K562 (cell line): ENCODE measurements around the gene TP73. TPM values are rescaled to one million over a fixed set of nuclear protein-coding genes. Genes with fewer than 3 reads are reported as not detected.

Source experiments
- ATAC-seq: fragments of 200-7000 bp; cut with Tn5 transposase; 3 replicates; pipeline ENCODE4 v1.9.1; 2020; ENCODE audit warnings: moderate library complexity
- BruUV-seq: library from RNA; stranded (reverse); fragments of 400-500 nt; replicated peaks from 2 replicates; lab custom pipeline; 2021; lab: Mats Ljungman, UMichigan
- CTCF ChIA-PET: fragments of 300-600 bp; formaldehyde crosslinking; extraction: SDS; loops from one replicate; lab custom pipeline; 2021; ENCODE audit warnings: low intra/inter-chr PET ratio; lab: Yijun Ruan, JAX
- POLR2A ChIA-PET: fragments of 300-600, 350-650 bp; sonication (Branson Sonifier 250); formaldehyde crosslinking; extraction: SDS; loops from one replicate; lab custom pipeline; 2021; ENCODE audit warnings: antibody characterized with exemption, inconsistent platforms; lab: Yijun Ruan, JAX
- DNase-seq, 4 experiments: peaks; one replicate each; pipeline versions ENCODE4 v3.0.0 to v3.0.0-alpha.2; 2011 to 2018; ENCODE audit warnings: low spot score in 3 of 4, mixed read lengths in 3 of 4; ENCODE audit errors: extremely low read depth in 1 of 4
- FAIRE-seq: peaks from 2 replicates; lab custom pipeline; 2011; peaks lifted over from hg19 to GRCh38; lab: Jason Lieb, UNC
- H2AFZ ChIP-seq: 2 replicates; pipeline ENCODE4 v1.6.0; 2011; ENCODE audit warnings: low read depth, low read length, control low read depth, inconsistent platforms
- H3K27ac ChIP-seq: fragments of 200-600 bp; 3 replicates; pipeline ENCODE4 v1.8.0; 2011; ENCODE audit warnings: low read depth, mild to moderate bottlenecking, control low read depth, inconsistent platforms, low read length, moderate library complexity, mixed read lengths; ENCODE audit errors: extremely low read depth
- H3K27me3 ChIP-seq, 2 experiments: fragments of 300-600 bp in 1 of 2; 2 replicates in 1 of 2; 3 replicates in 1 of 2; pipeline versions ENCODE4 v1.6.0 to v1.8.0; 2011; ENCODE audit warnings: inconsistent platforms in 2 of 2, low read length in 2 of 2, mild to moderate bottlenecking in 1 of 2, mixed read lengths in 1 of 2, moderate library complexity in 1 of 2; ENCODE audit not compliant: control insufficient read depth in 2 of 2, insufficient read depth in 2 of 2
- H3K36me3 ChIP-seq: fragments of 300-600 bp; 3 replicates; pipeline ENCODE4 v1.8.0; 2011; ENCODE audit warnings: mild to moderate bottlenecking, low read length, inconsistent platforms; ENCODE audit not compliant: control insufficient read depth, insufficient read depth
- H3K4me1 ChIP-seq, 2 experiments: fragments of 200-600 bp in 1 of 2; replicated peaks in 1 of 2; 2 replicates in 1 of 2; 3 replicates in 1 of 2; pipeline versions ENCODE4 v1.5.1 to v1.8.0; 2011; ENCODE audit warnings: inconsistent platforms in 2 of 2, low read length in 2 of 2, mild to moderate bottlenecking in 1 of 2, mixed read lengths in 1 of 2, moderate library complexity in 1 of 2; ENCODE audit not compliant: control insufficient read depth in 2 of 2, insufficient read depth in 2 of 2
- H3K4me2 ChIP-seq: 2 replicates; pipeline ENCODE4 v1.6.1; 2011; ENCODE audit warnings: low read length, control low read depth, inconsistent platforms, mixed read lengths; ENCODE audit not compliant: insufficient read depth
- H3K4me3 ChIP-seq: fragments of 200-600 bp; sonication (generic), shearing (Covaris generic); 2 replicates; pipeline ENCODE4 v1.5.1; 2016; ENCODE audit warnings: control low read depth, inconsistent platforms
- H3K79me2 ChIP-seq: fragments of 200-600 bp; 3 replicates; pipeline ENCODE4 v1.8.0; 2011; ENCODE audit warnings: low read length, inconsistent platforms; ENCODE audit not compliant: control insufficient read depth, insufficient read depth
- H3K9ac ChIP-seq, 2 experiments: 2 replicates each; pipeline versions ENCODE4 v1.6.0 to v1.6.1; 2011; ENCODE audit warnings: low read depth in 2 of 2, low read length in 2 of 2, control low read depth in 1 of 2, inconsistent platforms in 1 of 2, mild to moderate bottlenecking in 1 of 2, mixed read lengths in 1 of 2; ENCODE audit not compliant: insufficient read depth in 1 of 2
- H3K9me1 ChIP-seq: one replicate; pipeline ENCODE4 v1.6.0; 2011; ENCODE audit warnings: inconsistent platforms, mild to moderate bottlenecking, low read length, moderate library complexity; ENCODE audit not compliant: control insufficient read depth, insufficient read depth
- H3K9me3 ChIP-seq: replicated peaks from 2 replicates; pipeline ENCODE4 v1.5.1; 2011; ENCODE audit warnings: low read depth, low read length, inconsistent platforms; ENCODE audit not compliant: control insufficient read depth, insufficient read depth
- H4K20me1 ChIP-seq: replicated peaks from 2 replicates; pipeline ENCODE4 v1.6.1; 2011; ENCODE audit warnings: low read length, inconsistent platforms, mixed read lengths; ENCODE audit not compliant: control insufficient read depth, insufficient read depth
- ADNP ChIP-seq: fragments of 200-800 bp; sonication (Bioruptor generic); IDR thresholded peaks from 2 replicates; pipeline ENCODE4 v1.6.1; 2016; ENCODE audit warnings: missing genetic modification characterization, missing compliant biosample characterization
- COPS2 ChIP-seq: fragments of 450-650 bp; conservative IDR thresholded peaks from 2 replicates; pipeline ENCODE4 v1.6.1; 2016; ENCODE audit warnings: mild to moderate bottlenecking, moderate library complexity
- EGR1 ChIP-seq: fragments of 450-650 bp; conservative IDR thresholded peaks from 2 replicates; pipeline ENCODE4 v1.6.1; 2017; ENCODE audit warnings: mild to moderate bottlenecking
- GTF2F1 ChIP-seq: IDR thresholded peaks from 2 replicates; pipeline ENCODE4 v1.6.1; 2011; ENCODE audit warnings: low read depth, low read length, improper control_type of control experiment
- HINFP ChIP-seq: fragments of 450-650 bp; conservative IDR thresholded peaks from 2 replicates; pipeline ENCODE4 v1.6.1; 2016; ENCODE audit warnings: missing genetic modification characterization, low read depth, mild to moderate bottlenecking, control low read depth, missing compliant biosample characterization
- ID3 ChIP-seq, 2 experiments: fragments of 250-450 bp in 1 of 2; fragments of 450-650 bp in 1 of 2; sonication (Bioruptor Pico) in 1 of 2; IDR thresholded peaks; 2 replicates each; pipeline versions ENCODE4 v1.6.1 to v1.8.0; 2016 to 2021; ENCODE audit warnings: mild to moderate bottlenecking in 2 of 2, moderate library complexity in 2 of 2, missing compliant biosample characterization in 1 of 2, missing genetic modification characterization in 1 of 2
- POLR2A ChIP-seq: fragments of 450-650 bp; conservative IDR thresholded peaks from 2 replicates; pipeline ENCODE4 v1.6.1; 2016
- XRCC4 ChIP-seq: IDR thresholded peaks from one replicate; pipeline ENCODE4 v1.6.1; 2011; ENCODE audit not compliant: insufficient read depth, insufficient read length; ENCODE audit errors: extremely low read depth
- YY1 ChIP-seq, 3 experiments: IDR thresholded peaks; 2 replicates each; pipeline ENCODE4 v1.6.1; 2011; ENCODE audit warnings: low read length in 2 of 3, mild to moderate bottlenecking in 2 of 3, moderate library complexity in 2 of 3, borderline replicate concordance in 1 of 3, control low read depth in 1 of 3, low read depth in 1 of 3; ENCODE audit not compliant: insufficient read depth in 3 of 3, insufficient replicate concordance in 2 of 3, control insufficient read depth in 1 of 3, insufficient read length in 1 of 3; ENCODE audit errors: extremely low read depth in 1 of 3
- ZFP36 ChIP-seq: fragments of 150-350 bp; IDR thresholded peaks from 2 replicates; pipeline ENCODE4 v1.6.1; 2018; ENCODE audit warnings: low read length, low read depth; ENCODE audit not compliant: partially characterized antibody
- ZNF24 ChIP-seq: fragments of 450-650 bp; IDR thresholded peaks from 2 replicates; pipeline ENCODE4 v1.6.1; 2016
- ZNF253 ChIP-seq: fragments of 250-450 bp; sonication (Bioruptor Pico); conservative IDR thresholded peaks from 2 replicates; pipeline ENCODE4 v1.6.1; 2021; ENCODE audit warnings: mild to moderate bottlenecking
- ZNF518B ChIP-seq: fragments of 250-450 bp; sonication (Bioruptor Pico); IDR thresholded peaks from 2 replicates; pipeline ENCODE4 v1.5.0; 2021; ENCODE audit warnings: mild to moderate bottlenecking, moderate library complexity
- ZNF76 ChIP-seq: fragments of 250-450 bp; sonication (Bioruptor Pico); IDR thresholded peaks from 2 replicates; pipeline ENCODE4 v1.4.0; 2020; ENCODE audit warnings: mild to moderate bottlenecking, moderate library complexity, borderline replicate concordance
- WGBS: fragments of 100-300 bp; shearing (Covaris generic); methylation state at CpG from one replicate; pipeline ENCODE4 v1.1.6; 2016; ENCODE audit warnings: low coverage, mixed read lengths; ENCODE audit not compliant: insufficient coverage; ENCODE audit errors: missing lambda C conversion rate; 5-methylcytosine and 5-hydroxymethylcytosine counted together
- in situ Hi-C: fragments of 300-500 bp; cut with MboI; formaldehyde crosslinking; loops from 4 replicates; pipeline ENCODE4 v1.15.0; 2018; ENCODE audit warnings: inconsistent platforms, mixed read lengths
- intact Hi-C: fragments of 100-400 bp; cut with micrococcal nuclease; formaldehyde crosslinking; loops from 2 replicates; pipeline ENCODE4 v1.14.2; 2022
- polyA plus RNA-seq, 8 experiments: library from polyadenylated mRNA; depleted of rRNA in 4 of 8; stranded (reverse) in 5 of 8; unstranded in 3 of 8; fragments of >200 nt; fragmentation: Nextera tagmentation in 2 of 8; fragmentation: Illumina TruSeq in 1 of 8; extraction: Ambion mirVana in 2 of 8; extraction: Trizol in 1 of 8; gene quantifications; 2 replicates each; pipeline versions ENCODE4 v1.2.1 to v1.2.3, GENCODE V29; 2011 to 2014; ENCODE audit warnings: inconsistent platforms in 1 of 8, missing spikeins in 1 of 8
- total RNA-seq, 7 experiments: library from RNA; depleted of rRNA in 6 of 7; stranded (reverse); fragments of >200 nt in 6 of 7; fragmentation: Illumina TruSeq in 2 of 7; extraction: Trizol in 2 of 7; gene quantifications; 2 replicates each; pipeline versions ENCODE4 v1.2.1 to v1.2.3, GENCODE V29; 2011 to 2021; ENCODE audit warnings: low replicate concordance in 1 of 7

TP73 gene
- total and polyA plus RNA-seq, 9 of the 15 experiments (the other 6 are each of a cell fraction or from before 2014, with no cell fraction given) = 0.07 to 1.6 (median 0.40) TPM; not detected in 2

GRCh38 chr1:3785045-3785444 lies 132.7 kb downstream of the TP73 start:
- H3K4me1 ChIP-seq = peaks cover 0 to 31% of the 10 kb centered on the region in 2 experiments; a peak in 2 of 5 replicates
- FAIRE-seq = no peak
- no peak overlapping the region for H3K4me2 ChIP-seq
- peaks cover 7% of the 10 kb centered on the region; the same call in 1 of the 2 replicates for H4K20me1 ChIP-seq
- no peaks in the 10 kb centered on the region for H3K9me1 ChIP-seq
- CTCF ChIA-PET = interaction anchor here (0.7 to 1.6 kb wide), 4 partner anchors 84 to 127 kb away, joined by 3 to 7 read pairs (median 5); no protein-coding TSS in a partner anchor
- DNase-seq = no peak
- in situ Hi-C loops (no loop called here), intact Hi-C loops (loop anchor here (1.0 kb wide), 2 partner anchors 16 to 122 kb away; no protein-coding TSS in a partner anchor)
- no peaks in the 10 kb centered on the region for H3K9me3 ChIP-seq
- H3K79me2 ChIP-seq = peaks cover 26% of the 10 kb centered on the region
- no peak overlapping the region for H3K27ac ChIP-seq
- WGBS = 82% methylated on average over 11 of the region's 13 CpGs
- POLR2A ChIA-PET = interaction anchor here (1.0 to 5.0 kb wide), 5 partner anchors 9 to 70 kb away, joined by 3 to 41 read pairs (median 4); partner anchors contain the start of gene LRRC47
- no TSS peak for BruUV-seq
- peaks cover 98% of the 10 kb centered on the region for H3K36me3 ChIP-seq
- no peak for ATAC-seq
- H3K9ac ChIP-seq = no peak overlapping the region
- no peak overlapping the region for H3K4me3 ChIP-seq
- H3K27me3 ChIP-seq = no peaks in the 10 kb centered on the region
- no peak overlapping the region for H2AFZ ChIP-seq
- TF ChIP-seq POLR2A (0 out of 2 replicates have a peak, but pooled peaks have one; percentile 20), ZNF253 (no peak), YY1 (IDR thresholded peaks at IDR 0.05; ENCODE audit: borderline replicate concordance in 1 of 3, control insufficient read depth in 1 of 3, extremely low read depth in 1 of 3, insufficient read depth in 3 of 3, insufficient read length in 1 of 3, insufficient replicate concordance in 2 of 3, low read depth in 1 of 3, low read length in 2 of 3) (no peak), ZNF518B (CRISPR knock-in tag) (no peak), EGR1 (no peak), XRCC4 (no peak), GTF2F1 (no peak), ZFP36 (no peak), ZNF24 (no peak), ADNP (tag) (no peak), COPS2 (no peak), HINFP (tag) (no peak), ID3 (CRISPR knock-in tag; IDR thresholded peaks at IDR 0.05) (no peak), ID3 (tag; IDR thresholded peaks at IDR 0.05) (no peak), ZNF76 (CRISPR knock-in tag) (no peak)
